ENCODE data around the gene CA11. TPM values are rescaled to one million over a fixed set of nuclear protein-coding genes. Genes with fewer than 3 reads are reported as not detected.

CA11 gene
- total RNA-seq, 1 donor, result 2.3 TPM

DNA sequence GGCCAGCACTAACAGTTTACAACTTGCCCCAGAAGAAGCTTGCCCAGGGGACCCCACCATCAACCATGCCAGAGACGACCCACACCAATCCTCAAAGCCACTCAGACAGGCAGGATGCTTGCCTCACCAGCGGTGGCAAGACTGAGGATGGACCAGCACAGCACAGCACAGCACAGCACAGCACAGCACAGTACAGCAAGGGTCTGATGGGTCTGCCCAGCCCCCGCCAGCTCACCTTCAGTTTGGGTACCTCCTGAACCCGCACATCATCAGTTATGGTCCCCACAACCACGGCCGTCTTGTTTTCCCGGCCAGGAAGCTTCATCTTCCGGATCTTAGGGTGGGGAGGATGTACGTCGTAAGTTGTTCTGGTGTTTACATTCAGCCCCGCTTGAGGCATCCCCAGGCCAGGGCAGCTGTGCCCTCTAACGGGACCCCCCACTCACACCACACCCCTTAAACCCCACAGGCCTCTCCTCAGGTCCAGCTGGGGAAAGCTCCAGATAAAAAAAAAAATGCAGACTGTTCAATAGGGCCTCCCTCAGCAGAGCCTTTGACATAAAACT lies 29.4 kb downstream of the CA11 start:
- no peak for DNase-seq (ENCODE audit: low read depth)
- TF ChIP-seq, protein P1, sequence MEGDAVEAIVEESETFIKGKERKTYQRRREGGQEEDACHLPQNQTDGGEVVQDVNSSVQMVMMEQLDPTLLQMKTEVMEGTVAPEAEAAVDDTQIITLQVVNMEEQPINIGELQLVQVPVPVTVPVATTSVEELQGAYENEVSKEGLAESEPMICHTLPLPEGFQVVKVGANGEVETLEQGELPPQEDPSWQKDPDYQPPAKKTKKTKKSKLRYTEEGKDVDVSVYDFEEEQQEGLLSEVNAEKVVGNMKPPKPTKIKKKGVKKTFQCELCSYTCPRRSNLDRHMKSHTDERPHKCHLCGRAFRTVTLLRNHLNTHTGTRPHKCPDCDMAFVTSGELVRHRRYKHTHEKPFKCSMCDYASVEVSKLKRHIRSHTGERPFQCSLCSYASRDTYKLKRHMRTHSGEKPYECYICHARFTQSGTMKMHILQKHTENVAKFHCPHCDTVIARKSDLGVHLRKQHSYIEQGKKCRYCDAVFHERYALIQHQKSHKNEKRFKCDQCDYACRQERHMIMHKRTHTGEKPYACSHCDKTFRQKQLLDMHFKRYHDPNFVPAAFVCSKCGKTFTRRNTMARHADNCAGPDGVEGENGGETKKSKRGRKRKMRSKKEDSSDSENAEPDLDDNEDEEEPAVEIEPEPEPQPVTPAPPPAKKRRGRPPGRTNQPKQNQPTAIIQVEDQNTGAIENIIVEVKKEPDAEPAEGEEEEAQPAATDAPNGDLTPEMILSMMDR (IDR thresholded peaks at IDR 0.05; ENCODE audit: insufficient read depth, low read length), result no peak
- peak overlapping the region; percentile 79 for H3K4me3 ChIP-seq (ENCODE audit: low read depth, low read length)

DNA sequence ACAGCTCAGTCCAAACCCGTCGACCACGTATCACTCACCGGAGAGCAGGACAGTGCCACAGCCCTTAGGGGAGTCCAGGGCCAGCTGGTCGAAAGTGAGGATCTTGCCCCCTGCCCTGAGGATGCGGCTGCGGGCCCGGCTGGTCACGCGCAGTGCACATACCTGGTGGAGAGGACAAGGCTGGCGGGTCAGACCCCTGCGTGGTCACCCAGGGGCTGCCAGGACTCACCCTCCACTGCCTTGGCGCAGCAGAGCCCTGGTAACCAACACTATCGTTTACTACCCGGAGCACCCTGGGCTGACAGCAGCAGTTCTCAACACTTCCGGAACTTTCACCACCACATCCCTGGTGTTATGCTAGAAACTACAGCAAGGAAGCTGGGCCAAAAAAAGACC lies 29.9 kb downstream of the CA11 start:
- DNase-seq (ENCODE audit: low read depth), result no peak
- TF ChIP-seq, protein P1 (IDR thresholded peaks at IDR 0.05; ENCODE audit: insufficient read depth, low read length), result no peak
- no peak overlapping the region for H3K4me3 ChIP-seq (ENCODE audit: low read depth, low read length)

DNA sequence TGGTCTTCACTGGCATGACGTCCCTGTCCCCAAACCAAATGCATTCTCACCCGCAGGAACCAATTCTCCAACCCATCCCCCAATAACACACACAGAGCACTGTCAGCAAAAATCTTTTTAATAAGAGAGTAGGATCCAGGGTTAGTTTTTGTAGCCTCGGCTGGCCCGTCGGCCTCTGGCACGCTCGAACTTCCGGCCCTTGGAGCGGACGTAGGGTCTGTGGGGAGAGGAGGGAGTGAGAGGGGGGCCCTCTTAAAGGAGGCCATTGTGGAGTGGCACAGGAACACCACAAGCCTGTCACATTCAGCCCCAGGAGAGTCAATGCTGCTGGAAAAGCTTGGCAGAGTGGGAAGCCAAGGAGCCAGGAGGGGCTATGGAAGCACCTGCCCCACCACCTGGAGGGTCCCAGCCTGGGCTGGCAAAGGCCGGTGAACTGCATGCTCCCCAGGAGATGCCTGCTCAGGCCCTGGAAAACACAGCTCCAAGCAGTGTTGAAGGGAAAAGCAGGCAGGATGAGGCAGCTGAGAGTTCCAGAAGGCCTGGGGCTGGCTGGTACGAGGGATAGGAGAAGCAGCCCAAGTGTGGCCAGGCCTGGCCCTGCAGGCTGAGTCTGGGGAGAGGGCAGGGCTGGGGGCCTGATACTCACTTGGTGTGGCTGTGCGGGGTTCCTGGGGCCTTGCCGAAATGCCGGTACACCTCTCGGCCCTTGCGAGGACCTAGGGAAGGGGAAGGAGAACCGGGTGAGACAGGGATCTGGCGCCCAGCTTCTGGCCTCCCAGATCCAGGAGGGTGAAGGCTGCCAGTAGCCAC lies 30.6 kb downstream of the CA11 start:
- no peak for DNase-seq (ENCODE audit: low read depth)
- TF ChIP-seq, protein P1 (IDR thresholded peaks at IDR 0.05; ENCODE audit: insufficient read depth, low read length), result no peak
- H3K4me3 ChIP-seq (ENCODE audit: low read depth, low read length), result no peak overlapping the region

DNA sequence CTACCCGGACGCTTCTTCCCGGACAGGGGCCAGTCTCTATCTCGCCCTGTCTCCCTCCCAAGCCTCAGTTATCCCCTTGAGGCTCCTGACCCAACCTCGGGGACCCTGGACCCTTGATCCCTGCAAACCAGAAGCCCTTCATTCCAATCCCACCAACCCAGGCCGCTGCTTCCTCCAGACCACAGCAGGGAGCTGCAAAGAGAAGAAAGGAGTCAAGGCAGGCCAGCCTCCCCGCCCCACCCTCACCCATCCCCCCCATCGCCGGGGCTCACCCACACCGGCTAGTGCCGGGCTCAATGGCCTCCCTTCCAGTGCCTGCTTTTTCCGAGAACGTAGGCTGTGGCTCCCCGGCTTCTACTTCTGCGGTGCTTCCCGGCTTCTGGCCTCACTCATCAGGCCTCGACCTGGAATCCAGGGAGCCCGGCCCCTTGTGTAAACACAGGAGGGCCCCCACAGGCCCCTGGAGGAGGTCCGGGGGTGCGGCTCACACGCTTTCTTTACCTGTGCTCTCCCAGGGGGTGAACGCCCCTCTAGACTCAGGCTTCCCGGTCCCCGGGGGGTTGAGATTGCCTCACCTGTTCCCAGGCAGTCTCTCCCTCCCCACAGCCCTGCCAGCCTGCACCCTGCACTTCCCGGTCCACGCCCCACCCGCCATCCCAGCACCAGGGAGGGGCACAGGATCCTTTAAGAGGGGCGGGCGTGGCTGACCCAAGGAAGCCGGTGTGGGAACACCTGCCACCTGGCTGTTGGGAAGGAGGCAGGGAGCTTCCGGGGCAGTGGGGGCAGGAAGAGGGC lies 31.4 kb downstream of the CA11 start, which contains the start of gene FAM83E:
FAM83E (minus strand) TSS at position 641 of the 795 bp plus-strand sequence. CDS start 1,704 bp downstream, outside the sequence.
- no peak for DNase-seq (ENCODE audit: low read depth)
- TF ChIP-seq, protein P1 (IDR thresholded peaks at IDR 0.05; ENCODE audit: insufficient read depth, low read length), result no peak

DNA sequence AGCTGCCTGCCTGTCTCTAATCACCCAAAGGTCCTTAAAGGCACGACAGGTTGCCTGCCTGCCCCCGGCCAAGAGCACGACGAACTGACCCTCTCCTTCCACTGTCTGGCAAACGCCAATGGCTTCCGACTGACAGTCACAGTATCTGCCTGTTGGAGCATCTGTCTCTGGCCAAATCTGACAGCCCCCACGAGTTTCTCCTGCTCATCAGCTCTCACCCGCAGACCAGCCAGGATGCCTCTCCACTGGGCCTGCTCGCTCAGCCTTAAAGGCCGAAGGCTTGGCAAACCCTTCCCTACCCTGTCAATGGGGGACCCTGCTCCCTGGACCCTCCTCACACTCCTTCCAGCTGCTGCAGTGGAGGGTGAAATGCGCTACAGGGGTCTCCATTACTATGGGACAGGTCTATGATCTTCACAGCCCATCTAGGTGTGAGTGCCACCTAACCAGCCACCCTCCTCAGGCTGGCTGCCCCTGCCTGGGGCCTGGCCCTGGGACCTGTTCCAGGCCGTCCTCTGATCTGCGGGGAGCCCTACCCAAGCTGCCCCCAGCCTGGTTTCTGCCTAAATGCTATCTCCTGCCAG lies 32.0 kb downstream of the CA11 start:
- DNase-seq (ENCODE audit: low read depth), result no peak
- TF ChIP-seq, protein P1 (IDR thresholded peaks at IDR 0.05; ENCODE audit: insufficient read depth, low read length), result no peak
- H3K4me3 ChIP-seq (ENCODE audit: low read depth, low read length), result no peak overlapping the region

More for the DNA sequence above, 31.4 kb downstream of the CA11 start, which contains the start of gene FAM83E:
- H3K4me3 ChIP-seq (ENCODE audit: low read depth, low read length), result no peak within 1 kb of the TSS

Data from fibroblast of the aortic adventitia (primary cell).